ENCODE data around the gene UBXN2A.
"Not testable (repeated sequence)": the region's sequence is repeated elsewhere in the genome, so short reads cannot be mapped to it uniquely, and the experiment has no call there.

UBXN2A gene

GRCh38 chr2:23940718-23941620 is 706 bp downstream of the UBXN2A start:
- peak in 2 of 3 experiments; percentile 8 to 36 for DNase-seq (ENCODE audit: low read depth in 3 of 3)

DNA sequence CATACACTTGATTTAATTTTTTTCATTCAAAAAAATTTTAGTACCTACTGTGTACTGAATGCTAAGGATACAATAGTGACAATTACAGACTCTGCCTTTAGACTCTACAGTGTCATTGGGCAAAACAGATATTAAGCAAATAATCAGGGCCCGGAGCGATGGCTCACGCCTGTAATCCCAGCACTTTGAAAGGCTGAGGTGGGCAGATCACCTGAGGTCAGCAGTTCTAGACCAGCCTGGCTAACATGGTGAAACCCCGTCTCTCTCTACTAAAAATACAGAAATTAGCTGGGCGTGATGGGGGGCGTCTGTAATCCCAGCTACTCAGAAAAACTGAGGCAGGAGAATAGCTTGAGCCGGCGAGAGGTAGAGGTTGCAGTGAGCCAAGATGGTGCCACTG is 1.4 kb downstream of the UBXN2A start:
- DNase-seq (ENCODE audit: low read depth in 3 of 3): no peak

GRCh38 chr2:23943666-23944065 is 3.4 kb downstream of the UBXN2A start:
- DNase-seq (ENCODE audit: low read depth in 3 of 3): no peak

- no peak for DNase-seq (ENCODE audit: low read depth in 3 of 3)
These were observed 4.3 kb downstream of the UBXN2A start for GRCh38 chr2:23944527-23944926.

- DNase-seq (ENCODE audit: low read depth in 3 of 3): no peak
These were observed 4.7 kb downstream of the UBXN2A start for GRCh38 chr2:23944976-23945375.

DNA sequence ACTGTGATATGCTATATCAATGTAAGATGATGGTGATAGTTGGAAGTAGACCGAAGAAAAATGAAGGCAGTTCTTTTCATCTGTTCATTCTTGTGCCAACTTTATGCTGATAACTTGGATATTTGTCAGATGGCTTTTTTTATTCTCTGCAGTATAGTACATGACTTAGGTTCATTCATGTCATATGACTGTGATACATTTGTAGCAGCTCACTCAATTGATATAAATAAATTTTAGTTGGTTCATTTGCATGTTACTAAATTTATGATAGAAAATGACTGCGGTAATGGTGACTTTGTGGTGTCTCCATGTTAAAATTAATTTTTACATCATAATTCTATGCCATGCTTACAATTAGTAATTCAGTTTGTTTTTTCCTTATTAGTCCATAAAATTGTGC is 7.1 kb downstream of the UBXN2A start:
- DNase-seq (ENCODE audit: low read depth in 3 of 3): no peak

- DNase-seq (ENCODE audit: low read depth in 3 of 3): not testable (repeated sequence)
These were observed 12.3 kb downstream of the UBXN2A start for GRCh38 chr2:23952558-23952957.

DNA sequence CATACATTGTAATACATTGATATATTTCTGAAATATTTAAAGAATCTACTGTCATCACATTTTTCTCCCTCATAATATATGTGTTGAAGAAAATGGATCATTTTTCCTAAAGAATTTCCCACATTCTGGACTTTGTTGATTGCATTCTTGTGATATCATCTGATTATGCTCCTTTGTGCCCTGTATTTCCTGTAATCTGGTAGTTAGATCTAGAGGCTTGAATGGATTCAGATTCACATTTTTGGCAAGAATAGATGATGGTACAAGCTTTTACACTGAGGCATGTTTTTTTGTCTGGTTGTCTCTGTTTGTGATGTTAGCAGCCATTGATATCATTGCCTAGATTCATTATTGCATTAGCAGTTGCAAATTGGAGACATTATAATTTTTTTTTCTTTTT is 13.4 kb downstream of the UBXN2A start:
- no peak for DNase-seq (ENCODE audit: low read depth in 3 of 3)

DNA sequence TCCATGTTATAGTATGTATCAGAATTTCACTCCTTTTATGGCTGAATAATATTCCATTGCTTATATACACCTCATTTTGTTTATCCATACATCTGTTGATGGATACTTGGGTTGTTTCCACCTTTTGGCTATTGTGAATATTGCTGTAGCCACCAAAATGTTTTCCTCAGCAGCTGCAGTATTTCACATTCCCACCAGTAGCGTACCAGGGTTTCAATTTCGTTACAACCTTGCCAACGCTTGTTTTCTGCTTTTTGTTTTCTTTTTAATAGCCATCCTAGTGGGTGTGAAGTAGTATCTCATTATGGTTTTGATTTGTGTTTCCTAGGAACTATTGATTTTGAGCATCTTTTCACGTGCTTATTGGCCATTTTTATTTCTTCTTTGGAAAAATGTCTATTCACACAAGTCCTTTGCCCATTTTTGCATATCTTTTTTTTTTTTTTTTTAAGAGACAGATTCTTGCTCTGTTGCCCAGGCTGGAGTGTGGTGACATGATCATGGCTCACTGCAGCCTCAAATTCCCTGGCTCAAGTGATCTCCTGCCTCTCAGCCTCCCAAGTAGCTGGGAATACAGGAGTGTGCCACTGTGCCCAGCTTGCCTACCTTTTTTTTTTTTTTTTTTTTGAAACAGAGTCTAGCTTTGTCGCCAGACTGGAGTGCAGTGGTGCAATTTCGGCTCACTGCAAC is 14.2 kb downstream of the UBXN2A start:
- DNase-seq (ENCODE audit: low read depth in 3 of 3): no peak

- no peak for DNase-seq (ENCODE audit: low read depth in 3 of 3)
These were observed 27.6 kb downstream of the UBXN2A start for GRCh38 chr2:23967846-23968245.

DNA sequence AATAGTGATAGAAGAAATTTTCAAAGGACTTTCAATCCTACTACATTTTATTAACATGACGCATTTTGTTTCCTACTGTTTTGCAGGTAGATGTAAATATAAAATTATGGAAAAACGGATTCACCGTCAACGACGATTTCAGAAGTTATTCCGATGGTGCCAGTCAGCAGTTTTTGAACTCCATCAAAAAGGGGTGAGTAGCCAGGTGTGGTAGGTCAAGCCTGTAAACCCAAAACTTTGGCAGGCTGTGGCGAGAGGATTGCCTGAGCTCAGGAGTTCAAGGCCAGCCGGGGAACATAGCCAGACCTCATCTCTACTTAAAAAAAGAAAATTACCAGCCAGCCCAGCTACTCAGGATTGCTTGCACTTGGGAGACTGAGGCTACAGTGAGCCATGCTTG is 36.6 kb downstream of the UBXN2A start:
- no peak for DNase-seq (ENCODE audit: low read depth in 3 of 3)

GRCh38 chr2:23988371-23988770 is 48.1 kb downstream of the UBXN2A start:
- no peak for DNase-seq (ENCODE audit: low read depth in 3 of 3)

DNA sequence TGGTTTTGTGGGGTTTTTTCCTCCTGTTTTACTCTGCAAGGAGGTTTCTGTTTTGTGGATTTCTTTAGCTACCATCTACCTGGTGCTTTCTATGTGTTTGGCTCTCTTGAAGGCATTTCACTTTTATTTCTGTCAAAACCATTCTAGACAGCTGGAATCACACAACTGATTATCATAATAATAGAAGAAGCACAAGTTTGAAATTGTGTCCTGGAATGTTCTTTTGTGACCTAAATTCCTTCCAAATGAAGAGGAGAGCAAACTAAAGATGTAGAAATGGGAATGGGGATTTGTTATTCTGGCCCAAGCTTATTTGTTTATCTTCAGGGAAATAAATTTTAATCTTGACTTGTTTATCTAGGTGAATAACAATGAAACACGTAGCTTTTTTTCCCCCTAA is 52.7 kb downstream of the UBXN2A start:
- no peak for DNase-seq (ENCODE audit: low read depth in 3 of 3)

DNA sequence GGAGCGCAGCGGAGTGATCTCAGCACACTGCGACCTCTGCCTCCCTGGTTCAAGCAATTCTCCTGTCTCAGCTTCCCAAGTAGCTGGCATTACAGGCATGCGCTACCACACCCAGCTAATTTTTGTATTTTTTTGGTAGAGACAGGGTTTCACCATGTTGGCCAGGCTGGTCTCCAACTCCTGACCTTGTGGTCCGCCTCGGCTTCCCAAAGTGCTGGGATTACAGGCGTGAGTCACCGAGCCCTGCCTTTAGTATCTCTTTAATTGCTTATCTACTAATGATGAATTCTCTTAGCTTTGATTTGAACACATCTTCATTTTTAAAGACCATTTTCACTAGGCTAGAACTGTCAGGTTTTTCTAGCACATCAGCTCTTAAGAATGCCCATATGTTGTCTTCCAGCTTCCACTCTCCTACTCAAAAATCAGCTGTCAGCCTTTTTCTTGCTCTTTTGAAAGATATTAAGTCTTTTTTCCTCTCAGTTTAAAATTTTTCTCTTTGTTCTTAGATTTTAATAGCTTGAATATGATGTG is 53.5 kb downstream of the UBXN2A start:
- DNase-seq (ENCODE audit: low read depth in 3 of 3): no peak

DNA sequence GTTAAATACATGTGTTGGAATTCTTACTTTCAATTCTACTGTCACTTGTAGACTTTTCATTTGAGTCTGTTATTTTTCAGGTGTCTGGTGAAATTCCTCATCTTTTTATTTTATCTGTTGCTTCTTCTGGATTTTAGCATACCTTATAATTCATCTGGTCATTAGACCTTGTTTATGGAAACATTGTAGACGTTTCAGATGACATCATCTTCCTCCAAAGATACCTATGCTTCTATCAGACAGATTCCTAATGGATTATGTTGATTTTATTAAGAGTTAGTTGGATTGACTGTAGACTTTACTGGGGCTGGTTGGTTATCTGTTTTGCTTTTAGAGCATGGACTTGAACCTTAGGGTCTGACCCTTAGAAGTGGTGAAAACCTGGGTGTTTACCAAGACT is 54.3 kb downstream of the UBXN2A start:
- DNase-seq (ENCODE audit: low read depth in 3 of 3): no peak

- DNase-seq (ENCODE audit: low read depth in 3 of 3): no peak
These were observed 67.4 kb downstream of the UBXN2A start for GRCh38 chr2:24007693-24008092.

DNA sequence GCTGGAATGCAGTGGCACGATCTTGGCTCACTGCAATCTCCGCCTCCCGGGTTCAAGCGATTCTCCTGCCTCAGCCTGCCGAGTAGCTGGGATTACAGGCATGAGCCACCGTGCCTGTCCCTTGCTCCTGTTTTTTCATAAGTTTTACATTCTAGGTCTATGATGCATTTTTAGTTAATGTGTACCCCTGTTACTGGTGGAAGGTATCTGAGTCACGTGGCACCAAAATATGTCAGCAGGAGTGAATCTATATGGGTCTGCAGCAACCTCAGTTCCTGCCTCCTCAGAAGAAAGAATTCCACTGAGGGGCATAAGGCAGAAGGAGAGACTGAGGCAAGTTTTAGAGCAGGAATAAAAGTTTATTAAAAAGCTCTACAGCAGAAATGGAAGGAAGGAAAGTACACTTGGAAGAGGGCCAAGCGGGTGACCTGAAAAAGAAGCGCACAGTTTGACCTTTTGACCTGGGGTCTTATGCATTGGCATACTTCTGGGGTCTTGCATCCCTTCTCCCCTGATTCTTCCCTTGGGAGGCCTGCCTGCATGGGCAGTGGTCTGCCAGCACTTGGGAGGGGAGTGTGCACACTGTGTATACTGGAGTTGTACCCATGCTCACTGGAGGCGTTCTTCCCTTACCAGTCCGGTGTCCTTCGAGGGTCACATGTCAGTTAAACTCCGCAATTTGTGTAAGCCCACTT is 68.6 kb downstream of the UBXN2A start:
- DNase-seq (ENCODE audit: low read depth in 3 of 3): no peak

DNA sequence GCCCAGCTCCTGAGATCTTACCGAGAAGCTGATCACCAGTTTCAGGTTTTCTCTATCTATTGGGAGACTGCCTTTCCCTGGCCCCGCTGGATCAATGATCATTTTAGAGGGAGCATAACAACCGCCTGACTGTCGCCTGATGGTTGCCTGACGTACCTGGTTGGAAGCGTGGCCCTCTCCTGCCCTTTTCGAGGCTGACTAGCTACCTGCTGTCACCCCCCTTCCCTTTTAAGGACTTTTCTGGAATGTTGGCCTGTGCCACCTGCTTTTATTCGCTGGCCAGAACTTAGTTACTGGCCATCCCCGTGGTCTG is 69.1 kb downstream of the UBXN2A start:
- no peak for DNase-seq (ENCODE audit: low read depth in 3 of 3)

- DNase-seq (ENCODE audit: low read depth in 3 of 3): no peak
These were observed 69.6 kb downstream of the UBXN2A start, which contains the start of gene MFSD2B for GRCh38 chr2:24009680-24010476. Gene MFSD2B, plus strand, starts transcription at chr2:24010085. Its CDS starts 12 bp downstream, at chr2:24010097.

DNA sequence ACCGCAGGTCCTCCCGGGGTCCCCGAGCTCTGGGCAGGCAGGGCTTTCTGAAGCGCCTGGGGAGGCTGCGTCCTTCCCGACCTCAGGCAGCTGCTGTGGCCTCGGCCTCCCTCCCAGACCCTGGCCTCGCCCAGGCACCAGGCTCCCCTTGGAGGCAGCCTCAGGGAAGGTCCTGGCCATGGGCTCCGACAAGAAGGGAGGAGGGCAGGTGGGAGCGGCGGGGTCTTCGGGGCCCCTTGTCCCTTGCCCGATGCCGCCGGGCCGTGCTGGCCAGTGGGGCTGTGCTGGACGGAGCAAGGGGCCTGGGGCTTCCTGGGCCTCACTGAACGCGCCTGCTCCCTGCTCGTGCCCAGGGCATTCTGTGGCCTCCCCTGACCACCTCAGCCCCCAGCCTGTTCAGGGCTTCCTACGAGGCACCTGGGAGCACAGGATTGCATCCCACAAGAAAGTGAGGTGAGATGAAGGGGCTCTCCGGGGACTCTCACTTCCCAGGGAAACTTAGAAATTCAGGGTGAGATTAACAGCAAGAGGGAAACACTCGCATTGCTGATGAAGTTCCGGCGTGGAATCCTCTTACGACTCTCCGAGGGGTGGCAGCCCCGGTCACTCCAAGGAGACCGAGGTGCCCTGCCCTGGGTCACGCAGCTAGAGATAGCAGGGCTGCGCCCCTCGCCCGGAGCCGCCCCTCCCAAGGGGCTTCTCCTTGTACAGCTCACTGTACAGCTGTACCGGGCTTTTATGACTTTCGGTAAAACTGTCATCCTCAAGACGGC is 70.4 kb downstream of the UBXN2A start:
- no peak for DNase-seq (ENCODE audit: low read depth in 3 of 3)

All from stimulated activated CD4-positive, alpha-beta T cell treated with anti-CD3 and anti-CD28 coated beads, TNF-alpha, amount 100 ng/mL, for 4 hours (primary cell).